H9 (cell line): Measurements from ENCODE around the gene SHMT2. TPM values are rescaled to one million over a fixed set of nuclear protein-coding genes. Genes with fewer than 3 reads are reported as not detected.

Experiments
- DNase-seq: peaks from one replicate; pipeline ENCODE4 v3.0.0-alpha.2; 2017
- H2AFZ ChIP-seq: one replicate; pipeline ENCODE4 v1.6.1; 2013; ENCODE audit warnings: mild to moderate bottlenecking, low read length, control low read depth, moderate library complexity
- H2AK5ac ChIP-seq: 2 replicates; pipeline ENCODE4 v1.6.1; 2013; ENCODE audit warnings: low read length, control low read depth, mixed read lengths; ENCODE audit not compliant: insufficient read length
- H2BK120ac ChIP-seq: one replicate; pipeline ENCODE4 v1.6.1; 2013; ENCODE audit warnings: low read depth, mild to moderate bottlenecking, low read length, control low read depth, inconsistent platforms; ENCODE audit not compliant: poor library complexity, severe bottlenecking
- H2BK12ac ChIP-seq: 2 replicates; pipeline ENCODE4 v1.6.1; 2013; ENCODE audit warnings: low read length, control low read depth, mixed read lengths, low read depth; ENCODE audit not compliant: insufficient read length
- H2BK15ac ChIP-seq: 2 replicates; pipeline ENCODE4 v1.6.1; 2013; ENCODE audit warnings: low read depth, low read length, control low read depth
- H2BK20ac ChIP-seq: one replicate; pipeline ENCODE4 v1.6.1; 2013; ENCODE audit warnings: low read depth, mild to moderate bottlenecking, low read length, control low read depth, inconsistent platforms; ENCODE audit not compliant: poor library complexity, severe bottlenecking
- H2BK5ac ChIP-seq: 2 replicates; pipeline ENCODE4 v1.6.1; 2013; ENCODE audit warnings: low read length, control low read depth, mixed read lengths; ENCODE audit not compliant: insufficient read length
- H3K14ac ChIP-seq: 2 replicates; pipeline ENCODE4 v1.6.1; 2013; ENCODE audit warnings: low read length, control low read depth; ENCODE audit not compliant: insufficient read depth
- H3K18ac ChIP-seq: 2 replicates; pipeline ENCODE4 v1.6.1; 2013; ENCODE audit warnings: low read depth, mild to moderate bottlenecking, mixed read lengths, low read length, control low read depth; ENCODE audit not compliant: insufficient read length
- H3K23ac ChIP-seq: 2 replicates; pipeline ENCODE4 v1.6.1; 2013; ENCODE audit warnings: low read length, control low read depth, mixed read lengths, low read depth; ENCODE audit not compliant: insufficient read length
- H3K23me2 ChIP-seq: 2 replicates; pipeline ENCODE4 v1.6.1; 2013; ENCODE audit warnings: low read depth, mild to moderate bottlenecking, mixed read lengths, low read length, control low read depth; ENCODE audit not compliant: insufficient read length, poor library complexity, severe bottlenecking
- H3K27ac ChIP-seq: 2 replicates; pipeline ENCODE4 v1.5.1; 2013; ENCODE audit warnings: low read length, control low read depth, mixed read lengths, low read depth; ENCODE audit not compliant: insufficient read length
- H3K27me3 ChIP-seq: 2 replicates; pipeline ENCODE4 v1.6.1; 2013; ENCODE audit warnings: low read length, control low read depth, inconsistent platforms; ENCODE audit not compliant: insufficient read depth
- H3K4ac ChIP-seq: 2 replicates; pipeline ENCODE4 v1.6.1; 2013; ENCODE audit warnings: low read depth, mild to moderate bottlenecking, control low read depth, inconsistent platforms, low read length, moderate library complexity
- H3K4me1 ChIP-seq: 2 replicates; pipeline ENCODE4 v1.6.1; 2013; ENCODE audit warnings: low read length, control low read depth, inconsistent platforms; ENCODE audit not compliant: insufficient read depth
- H3K4me2 ChIP-seq: 2 replicates; pipeline ENCODE4 v1.6.1; 2013; ENCODE audit warnings: low read length, control low read depth, mixed read lengths; ENCODE audit not compliant: insufficient read length, insufficient read depth
- H3K56ac ChIP-seq: 2 replicates; pipeline ENCODE4 v1.6.1; 2013; ENCODE audit warnings: low read depth, mild to moderate bottlenecking, mixed read lengths, low read length, control low read depth; ENCODE audit not compliant: insufficient read length
- H3K79me1 ChIP-seq: 2 replicates; pipeline ENCODE4 v1.6.1; 2013; ENCODE audit warnings: low read depth, mild to moderate bottlenecking, moderate library complexity, low read length, control low read depth, inconsistent platforms; ENCODE audit not compliant: insufficient read depth, poor library complexity, severe bottlenecking
- H3K79me2 ChIP-seq: 2 replicates; pipeline ENCODE4 v1.6.1; 2013; ENCODE audit warnings: low read length, control low read depth, inconsistent platforms; ENCODE audit not compliant: insufficient read depth
- H3K9ac ChIP-seq: 2 replicates; pipeline ENCODE4 v1.6.1; 2013; ENCODE audit warnings: low read length, control low read depth, mixed read lengths; ENCODE audit not compliant: insufficient read length; ENCODE audit errors: extremely low read depth
- H3K9me3 ChIP-seq: one replicate; pipeline ENCODE4 v1.6.1; 2013; ENCODE audit warnings: low read depth, low read length, inconsistent platforms; ENCODE audit not compliant: control insufficient read depth
- H3T11ph ChIP-seq: one replicate; pipeline ENCODE4 v1.6.1; 2013; ENCODE audit warnings: mild to moderate bottlenecking, low read length, control low read depth, inconsistent platforms
- H4K20me1 ChIP-seq: one replicate; pipeline ENCODE4 v1.6.1; 2013; ENCODE audit not compliant: control insufficient read depth, insufficient read length, insufficient read depth
- H4K5ac ChIP-seq: 2 replicates; pipeline ENCODE4 v1.6.1; 2013; ENCODE audit warnings: low read depth, mild to moderate bottlenecking, mixed read lengths, low read length, control low read depth; ENCODE audit not compliant: insufficient read length
- H4K8ac ChIP-seq: replicated peaks from 2 replicates; pipeline ENCODE4 v1.6.1; 2013; ENCODE audit warnings: low read length, control low read depth, mixed read lengths, low read depth; ENCODE audit not compliant: insufficient read length
- H4K91ac ChIP-seq: 2 replicates; pipeline ENCODE4 v1.6.1; 2013; ENCODE audit warnings: low read depth, mild to moderate bottlenecking, moderate library complexity, mixed read lengths, low read length, control low read depth; ENCODE audit not compliant: insufficient read length
- H3K27ac Mint-ChIP-seq, 3 experiments: 2 replicates in 2 of 3; 3 replicates in 1 of 3; pipeline ENCODE4 v1.8.0; 2020 to 2021; ENCODE audit warnings: mixed read lengths in 3 of 3, mild to moderate bottlenecking in 1 of 3, moderate library complexity in 1 of 3
- H3K27me3 Mint-ChIP-seq: 2 replicates; pipeline ENCODE4 v1.8.0; 2021; ENCODE audit warnings: low read depth, mild to moderate bottlenecking, moderate library complexity, mixed read lengths
- H3K36me3 Mint-ChIP-seq, 3 experiments: 2 replicates in 2 of 3; 3 replicates in 1 of 3; pipeline ENCODE4 v1.8.0; 2020 to 2021; ENCODE audit warnings: low read depth in 3 of 3, mixed read lengths in 3 of 3; ENCODE audit not compliant: insufficient read depth in 1 of 3
- H3K4me1 Mint-ChIP-seq, 2 experiments: 2 replicates each; pipeline ENCODE4 v1.8.0; 2020; ENCODE audit warnings: mixed read lengths in 2 of 2
- H3K4me3 Mint-ChIP-seq, 2 experiments: 2 replicates in 1 of 2; 3 replicates in 1 of 2; pipeline ENCODE4 v1.8.0; 2020 to 2021; ENCODE audit warnings: mild to moderate bottlenecking in 2 of 2, mixed read lengths in 2 of 2, moderate library complexity in 1 of 2
- H3K9me3 Mint-ChIP-seq, 2 experiments: 2 replicates in 1 of 2; 3 replicates in 1 of 2; pipeline ENCODE4 v1.8.0; 2020; ENCODE audit warnings: mild to moderate bottlenecking in 2 of 2, mixed read lengths in 2 of 2, moderate library complexity in 1 of 2
- WGBS: extraction: QIAGEN DNeasy Blood & Tissue Kit; methylation state at CpG from one replicate; pipeline ENCODE4 v1.1.7; 2013; ENCODE audit warnings: missing lambda C conversion rate, low lambda C conversion rate, mixed read lengths; ENCODE audit not compliant: insufficient read length; ENCODE audit errors: extremely low coverage; 5-methylcytosine and 5-hydroxymethylcytosine counted together
- total RNA-seq: library from RNA; stranded (reverse); gene quantifications from 2 replicates; pipeline ENCODE4 v1.2.1, GENCODE V29; 2021
- TF ChIP-seq, protein P1 (sequence below): fragments of 200-600 bp; sonication (generic); conservative IDR thresholded peaks from 3 replicates; pipeline ENCODE4 v1.8.0; 2021; ENCODE audit warnings: antibody characterized with exemption, mild to moderate bottlenecking

SHMT2 gene
- total RNA-seq, 1 experiment from 2014 or later = 260 TPM

DNA sequence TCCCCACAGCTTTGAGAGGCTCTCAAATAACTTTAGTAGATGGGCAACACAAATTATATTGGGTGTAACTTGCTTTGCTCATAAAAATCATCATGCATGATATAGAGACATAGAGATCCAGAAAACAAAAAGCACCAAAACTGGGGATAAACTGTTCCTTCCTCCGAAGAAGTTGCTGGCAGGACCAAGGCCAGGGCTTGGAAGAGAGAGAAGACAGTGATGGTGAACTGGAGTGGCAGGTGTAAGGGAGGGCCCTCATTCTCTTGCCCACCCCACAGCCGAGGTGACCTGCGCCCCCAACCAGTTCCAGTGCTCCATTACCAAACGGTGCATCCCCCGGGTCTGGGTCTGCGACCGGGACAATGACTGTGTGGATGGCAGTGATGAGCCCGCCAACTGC is 28.3 kb upstream of the SHMT2 start:
- H3K56ac ChIP-seq = no peak overlapping the region
- peaks cover 57 to 98% (median 95%) of the 10 kb centered on the region in 3 experiments for H3K36me3 Mint-ChIP-seq
- H3K9me3 Mint-ChIP-seq = no peaks in the 10 kb centered on the region
- no peak overlapping the region for H2BK20ac ChIP-seq
- no peaks in the 10 kb centered on the region for H3K79me1 ChIP-seq
- no peaks in the 10 kb centered on the region for H3K9me3 ChIP-seq
- H3K4me1 Mint-ChIP-seq = no peaks in the 10 kb centered on the region
- no peak overlapping the region for H2AFZ ChIP-seq
- H2BK15ac ChIP-seq = no peak overlapping the region
- H3K18ac ChIP-seq = no peak overlapping the region
- H3K23ac ChIP-seq = no peak overlapping the region
- H3K4me3 Mint-ChIP-seq = no peak overlapping the region
- no peak overlapping the region for H3K14ac ChIP-seq
- no peak overlapping the region for H2BK120ac ChIP-seq
- H3K27ac Mint-ChIP-seq = peak overlapping the region in 1 of 3 experiments; percentile 4; a peak in 2 of 7 replicates
- no peak overlapping the region for H3K27ac ChIP-seq
- no peaks in the 10 kb centered on the region for H3K27me3 Mint-ChIP-seq
- TF ChIP-seq, protein P1, sequence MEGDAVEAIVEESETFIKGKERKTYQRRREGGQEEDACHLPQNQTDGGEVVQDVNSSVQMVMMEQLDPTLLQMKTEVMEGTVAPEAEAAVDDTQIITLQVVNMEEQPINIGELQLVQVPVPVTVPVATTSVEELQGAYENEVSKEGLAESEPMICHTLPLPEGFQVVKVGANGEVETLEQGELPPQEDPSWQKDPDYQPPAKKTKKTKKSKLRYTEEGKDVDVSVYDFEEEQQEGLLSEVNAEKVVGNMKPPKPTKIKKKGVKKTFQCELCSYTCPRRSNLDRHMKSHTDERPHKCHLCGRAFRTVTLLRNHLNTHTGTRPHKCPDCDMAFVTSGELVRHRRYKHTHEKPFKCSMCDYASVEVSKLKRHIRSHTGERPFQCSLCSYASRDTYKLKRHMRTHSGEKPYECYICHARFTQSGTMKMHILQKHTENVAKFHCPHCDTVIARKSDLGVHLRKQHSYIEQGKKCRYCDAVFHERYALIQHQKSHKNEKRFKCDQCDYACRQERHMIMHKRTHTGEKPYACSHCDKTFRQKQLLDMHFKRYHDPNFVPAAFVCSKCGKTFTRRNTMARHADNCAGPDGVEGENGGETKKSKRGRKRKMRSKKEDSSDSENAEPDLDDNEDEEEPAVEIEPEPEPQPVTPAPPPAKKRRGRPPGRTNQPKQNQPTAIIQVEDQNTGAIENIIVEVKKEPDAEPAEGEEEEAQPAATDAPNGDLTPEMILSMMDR = no peak
- H3K27me3 ChIP-seq = no peaks in the 10 kb centered on the region
- no peak overlapping the region for H3T11ph ChIP-seq
- no peak overlapping the region for H2BK5ac ChIP-seq
- no peak overlapping the region for H3K4ac ChIP-seq
- H4K5ac ChIP-seq = no peak overlapping the region
- H4K91ac ChIP-seq = no peak overlapping the region
- no peaks in the 10 kb centered on the region for H3K23me2 ChIP-seq
- no peaks in the 10 kb centered on the region for H3K4me1 ChIP-seq
- H3K4me2 ChIP-seq = no peak overlapping the region
- DNase-seq = no peak
- H4K20me1 ChIP-seq = no peaks in the 10 kb centered on the region
- no peak overlapping the region for H2AK5ac ChIP-seq
- H3K79me2 ChIP-seq = no peaks in the 10 kb centered on the region
- no peak overlapping the region for H2BK12ac ChIP-seq
- no peak overlapping the region for H4K8ac ChIP-seq
- no CpG with 5 or more reads among the region's 8 CpGs for WGBS
- H3K9ac ChIP-seq = no peak overlapping the region
